ENCODE results near the gene PAX3.

PAX3 gene

GRCh38 chr2:222301053-222301795 lies 2.4 kb upstream of the PAX3 start:
- no peak for TF ChIP-seq CTCF (IDR thresholded peaks at IDR 0.05; ENCODE audit: poor library complexity, severe bottlenecking)
- Histone ChIP-seq H3K36me3 (ENCODE audit: low read depth) (no peaks in the 10 kb centered on the region), H3K9me3 (ENCODE audit: severe bottlenecking) (peaks cover 2% of the 10 kb centered on the region), H3K27ac (ENCODE audit: poor library complexity, severe bottlenecking) (no peak overlapping the region), H3K4me3 (ENCODE audit: severe bottlenecking) (no peak overlapping the region), H3K4me1 (ENCODE audit: insufficient read depth, poor library complexity, severe bottlenecking) (no peaks in the 10 kb centered on the region), H3K27me3 (ENCODE audit: insufficient read depth, poor library complexity, severe bottlenecking) (peaks cover 100% of the 10 kb centered on the region)
- ATAC-seq (ENCODE audit: low read depth) (no peak), DNase-seq (ENCODE audit: low spot score) (no peak)

- Histone ChIP-seq H3K27me3 (ENCODE audit: insufficient read depth, poor library complexity, severe bottlenecking) (peaks cover 100% of the 10 kb centered on the region), H3K36me3 (ENCODE audit: low read depth) (no peaks in the 10 kb centered on the region), H3K9me3 (ENCODE audit: severe bottlenecking) (peaks cover 2% of the 10 kb centered on the region), H3K4me1 (ENCODE audit: insufficient read depth, poor library complexity, severe bottlenecking) (no peaks in the 10 kb centered on the region), H3K4me3 (ENCODE audit: severe bottlenecking) (no peak overlapping the region), H3K27ac (ENCODE audit: poor library complexity, severe bottlenecking) (no peak overlapping the region)
- no peak for DNase-seq (ENCODE audit: low spot score)
- no peak for TF ChIP-seq CTCF (IDR thresholded peaks at IDR 0.05; ENCODE audit: poor library complexity, severe bottlenecking)
- ATAC-seq (ENCODE audit: low read depth), result no peak
Measured at GRCh38 chr2:222300726-222301052, 1.9 kb upstream of the PAX3 start.

GRCh38 chr2:222299906-222300725 lies 1.3 kb upstream of the PAX3 start:
- DNase-seq (ENCODE audit: low spot score) (no peak), ATAC-seq (ENCODE audit: low read depth) (no peak)
- no peak for TF ChIP-seq CTCF (IDR thresholded peaks at IDR 0.05; ENCODE audit: poor library complexity, severe bottlenecking)
- H3K36me3 ChIP-seq (ENCODE audit: low read depth), result no peaks in the 10 kb centered on the region
- no peaks in the 10 kb centered on the region for H3K4me1 ChIP-seq (ENCODE audit: insufficient read depth, poor library complexity, severe bottlenecking)
- H3K27me3 ChIP-seq (ENCODE audit: insufficient read depth, poor library complexity, severe bottlenecking), result peaks cover 100% of the 10 kb centered on the region
- H3K9me3 ChIP-seq (ENCODE audit: severe bottlenecking), result peaks cover 2% of the 10 kb centered on the region
- H3K4me3 ChIP-seq (ENCODE audit: severe bottlenecking), result no peak overlapping the region
- no peak overlapping the region for H3K27ac ChIP-seq (ENCODE audit: poor library complexity, severe bottlenecking)

- no peak for DNase-seq (ENCODE audit: low spot score)
- Histone ChIP-seq H3K4me3 (ENCODE audit: severe bottlenecking) (no peak overlapping the region), H3K27me3 (ENCODE audit: insufficient read depth, poor library complexity, severe bottlenecking) (peaks cover 100% of the 10 kb centered on the region), H3K27ac (ENCODE audit: poor library complexity, severe bottlenecking) (no peak overlapping the region), H3K36me3 (ENCODE audit: low read depth) (no peaks in the 10 kb centered on the region), H3K9me3 (ENCODE audit: severe bottlenecking) (peaks cover 2% of the 10 kb centered on the region), H3K4me1 (ENCODE audit: insufficient read depth, poor library complexity, severe bottlenecking) (no peaks in the 10 kb centered on the region)
- no peak for TF ChIP-seq CTCF (IDR thresholded peaks at IDR 0.05; ENCODE audit: poor library complexity, severe bottlenecking)
- ATAC-seq (ENCODE audit: low read depth), result no peak
Measured at GRCh38 chr2:222298001-222298310, 842 bp downstream of the PAX3 start.

GRCh38 chr2:222297600-222297935 lies 1.2 kb downstream of the PAX3 start:
- H3K4me3 ChIP-seq (ENCODE audit: severe bottlenecking), result no peak overlapping the region
- H3K27me3 ChIP-seq (ENCODE audit: insufficient read depth, poor library complexity, severe bottlenecking), result peaks cover 100% of the 10 kb centered on the region
- no peak for DNase-seq (ENCODE audit: low spot score)
- ATAC-seq (ENCODE audit: low read depth), result no peak
- TF ChIP-seq CTCF (IDR thresholded peaks at IDR 0.05; ENCODE audit: poor library complexity, severe bottlenecking), result no peak
- H3K27ac ChIP-seq (ENCODE audit: poor library complexity, severe bottlenecking), result no peak overlapping the region
- peaks cover under 1% of the 10 kb centered on the region for H3K9me3 ChIP-seq (ENCODE audit: severe bottlenecking)
- H3K36me3 ChIP-seq (ENCODE audit: low read depth), result no peaks in the 10 kb centered on the region
- H3K4me1 ChIP-seq (ENCODE audit: insufficient read depth, poor library complexity, severe bottlenecking), result no peaks in the 10 kb centered on the region
